ENCODE results near the gene UBE2F. TPM values are rescaled to one million over a fixed set of nuclear protein-coding genes. Genes with fewer than 3 reads are reported as not detected.
"Not testable (repeated sequence)": the region's sequence is repeated elsewhere in the genome, so short reads cannot be mapped to it uniquely, and the experiment has no call there.

UBE2F gene
- total RNA-seq, 1 donor from 2014 or later: 135 TPM

GRCh38 chr2:237977380-237977779 lies 10.6 kb downstream of the UBE2F start:
- no peak for DNase-seq (ENCODE audit: low read depth)

- DNase-seq (ENCODE audit: low read depth): peak; percentile 24
Measured at GRCh38 chr2:237978058-237978712, 11.4 kb downstream of the UBE2F start.

- DNase-seq (ENCODE audit: low read depth): no peak
Measured at GRCh38 chr2:237979331-237979730, 12.5 kb downstream of the UBE2F start.

GRCh38 chr2:237980087-237980486 lies 13.3 kb downstream of the UBE2F start:
- no peak for DNase-seq (ENCODE audit: low read depth)

GRCh38 chr2:237980751-237981150 lies 13.9 kb downstream of the UBE2F start:
- no peak for DNase-seq (ENCODE audit: low read depth)

- not testable (repeated sequence) for DNase-seq (ENCODE audit: low read depth)
Measured at GRCh38 chr2:237981621-237982020, 14.8 kb downstream of the UBE2F start.

- DNase-seq (ENCODE audit: low read depth): no peak
Measured at GRCh38 chr2:237982039-237982725, 15.4 kb downstream of the UBE2F start.

- no peak for DNase-seq (ENCODE audit: low read depth)
Measured at GRCh38 chr2:237983922-237984321, 17.1 kb downstream of the UBE2F start.

- DNase-seq (ENCODE audit: low read depth): no peak
Measured at GRCh38 chr2:237987268-237987667, 20.5 kb downstream of the UBE2F start.

- no peak for DNase-seq (ENCODE audit: low read depth)
Measured at GRCh38 chr2:237993701-237994100, 26.9 kb downstream of the UBE2F start.

GRCh38 chr2:237995036-237995435 lies 28.2 kb downstream of the UBE2F start:
- DNase-seq (ENCODE audit: low read depth): peak; percentile 71

GRCh38 chr2:237996021-237996593 lies 29.3 kb downstream of the UBE2F start:
- DNase-seq (ENCODE audit: low read depth): no peak

GRCh38 chr2:237997521-237997920 lies 30.7 kb downstream of the UBE2F start:
- DNase-seq (ENCODE audit: low read depth): no peak

GRCh38 chr2:237998530-237998929 lies 31.7 kb downstream of the UBE2F start:
- DNase-seq (ENCODE audit: low read depth): no peak

- no peak for DNase-seq (ENCODE audit: low read depth)
Measured at GRCh38 chr2:238003234-238004031, 36.6 kb downstream of the UBE2F start.

GRCh38 chr2:238004077-238004830 lies 37.4 kb downstream of the UBE2F start:
- DNase-seq (ENCODE audit: low read depth): no peak

- DNase-seq (ENCODE audit: low read depth): no peak
Measured at GRCh38 chr2:238005528-238005927, 38.7 kb downstream of the UBE2F start.

- no peak for DNase-seq (ENCODE audit: low read depth)
Measured at GRCh38 chr2:238006510-238006909, 39.7 kb downstream of the UBE2F start.

GRCh38 chr2:238007924-238008323 lies 41.1 kb downstream of the UBE2F start:
- DNase-seq (ENCODE audit: low read depth): no peak

GRCh38 chr2:238009563-238009962 lies 42.7 kb downstream of the UBE2F start:
- no peak for DNase-seq (ENCODE audit: low read depth)

- DNase-seq (ENCODE audit: low read depth): no peak
Measured at GRCh38 chr2:238010572-238010971, 43.8 kb downstream of the UBE2F start.

Data from myocyte (in vitro differentiated cells).